Right atrium auricular region (tissue), 2 donors: ENCODE results near the gene RPLP1. TPM values are rescaled to one million over a fixed set of nuclear protein-coding genes. Genes with fewer than 3 reads are reported as not detected.

Experiments
- DNase-seq: peaks from one replicate; pipeline ENCODE4 v3.0.0-alpha.2; 2019; ENCODE audit warnings: low spot score
- H3K27ac ChIP-seq, 2 donors: fragments of 200-600 bp; sonication (generic); 1 replicate in 1 of 2; 2 replicates in 1 of 2; pipeline ENCODE4 v1.5.1; 2016 to 2019
- H3K27me3 ChIP-seq, 2 donors: fragments of 200-600 bp; sonication (generic); one replicate each; pipeline versions ENCODE4 v1.5.1 to v1.6.0; 2017 to 2019
- H3K36me3 ChIP-seq: fragments of 200-600 bp; sonication (generic); one replicate; pipeline ENCODE4 v1.5.1; 2016
- H3K4me1 ChIP-seq, 2 donors: fragments of 200-600 bp; sonication (generic); one replicate each; pipeline versions ENCODE4 v1.5.1 to v1.6.0; 2017 to 2019
- H3K4me3 ChIP-seq, 2 donors: fragments of 200-600 bp; sonication (generic); 1 replicate in 1 of 2; 2 replicates in 1 of 2; pipeline ENCODE4 v1.5.1; 2017 to 2019; ENCODE audit warnings: mild to moderate bottlenecking in 1 of 2, moderate library complexity in 1 of 2
- H3K9me3 ChIP-seq, 2 donors: fragments of 200-600 bp; sonication (generic); one replicate each; pipeline ENCODE4 v1.5.1; 2019
- total RNA-seq, 2 donors: library from RNA; depleted of rRNA; stranded (reverse); fragments of >200 nt; gene quantifications; one replicate each; pipeline ENCODE4 v1.1.0, GENCODE V29; 2016
- TF ChIP-seq, protein P1 (sequence below), 2 donors: fragments of 200-600 bp; sonication (generic); IDR thresholded peaks; one replicate each; pipeline ENCODE4 v1.5.1; 2019; ENCODE audit warnings: antibody characterized with exemption in 2 of 2

RPLP1 gene
- total RNA-seq, 2 donors from 2014 or later: 560 to 705 TPM

DNA sequence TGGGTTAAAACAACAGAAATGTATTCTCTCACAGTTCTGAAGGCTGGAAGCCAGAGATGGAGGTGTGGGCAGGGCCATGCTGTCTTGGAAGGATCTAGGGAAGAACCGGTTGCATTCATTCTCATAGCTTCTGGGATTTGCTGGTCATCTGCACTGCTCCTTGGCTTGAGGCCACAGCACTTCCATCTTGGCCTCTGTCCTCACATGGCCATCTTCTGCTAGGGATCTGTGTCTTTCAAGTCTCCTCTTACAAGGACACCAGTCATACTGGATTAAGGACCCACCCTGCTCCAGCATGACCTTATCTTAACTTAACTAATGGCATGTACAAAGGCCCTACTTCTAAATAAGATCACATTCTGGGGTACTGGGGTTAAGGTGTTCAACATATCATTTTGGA lies 47.7 kb downstream of the RPLP1 start:
- peak; percentile 18 for DNase-seq
- Histone ChIP-seq H3K4me1 (peaks cover 0 to 16% of the 10 kb centered on the region in 2 donors), H3K9me3 (no peaks in the 10 kb centered on the region), H3K27ac (peak overlapping the region; percentile 64 to 78), H3K36me3 (no peaks in the 10 kb centered on the region), H3K4me3 (no peak overlapping the region), H3K27me3 (no peaks in the 10 kb centered on the region)
- TF ChIP-seq, protein P1, sequence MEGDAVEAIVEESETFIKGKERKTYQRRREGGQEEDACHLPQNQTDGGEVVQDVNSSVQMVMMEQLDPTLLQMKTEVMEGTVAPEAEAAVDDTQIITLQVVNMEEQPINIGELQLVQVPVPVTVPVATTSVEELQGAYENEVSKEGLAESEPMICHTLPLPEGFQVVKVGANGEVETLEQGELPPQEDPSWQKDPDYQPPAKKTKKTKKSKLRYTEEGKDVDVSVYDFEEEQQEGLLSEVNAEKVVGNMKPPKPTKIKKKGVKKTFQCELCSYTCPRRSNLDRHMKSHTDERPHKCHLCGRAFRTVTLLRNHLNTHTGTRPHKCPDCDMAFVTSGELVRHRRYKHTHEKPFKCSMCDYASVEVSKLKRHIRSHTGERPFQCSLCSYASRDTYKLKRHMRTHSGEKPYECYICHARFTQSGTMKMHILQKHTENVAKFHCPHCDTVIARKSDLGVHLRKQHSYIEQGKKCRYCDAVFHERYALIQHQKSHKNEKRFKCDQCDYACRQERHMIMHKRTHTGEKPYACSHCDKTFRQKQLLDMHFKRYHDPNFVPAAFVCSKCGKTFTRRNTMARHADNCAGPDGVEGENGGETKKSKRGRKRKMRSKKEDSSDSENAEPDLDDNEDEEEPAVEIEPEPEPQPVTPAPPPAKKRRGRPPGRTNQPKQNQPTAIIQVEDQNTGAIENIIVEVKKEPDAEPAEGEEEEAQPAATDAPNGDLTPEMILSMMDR (IDR thresholded peaks at IDR 0.05): no peak

DNA sequence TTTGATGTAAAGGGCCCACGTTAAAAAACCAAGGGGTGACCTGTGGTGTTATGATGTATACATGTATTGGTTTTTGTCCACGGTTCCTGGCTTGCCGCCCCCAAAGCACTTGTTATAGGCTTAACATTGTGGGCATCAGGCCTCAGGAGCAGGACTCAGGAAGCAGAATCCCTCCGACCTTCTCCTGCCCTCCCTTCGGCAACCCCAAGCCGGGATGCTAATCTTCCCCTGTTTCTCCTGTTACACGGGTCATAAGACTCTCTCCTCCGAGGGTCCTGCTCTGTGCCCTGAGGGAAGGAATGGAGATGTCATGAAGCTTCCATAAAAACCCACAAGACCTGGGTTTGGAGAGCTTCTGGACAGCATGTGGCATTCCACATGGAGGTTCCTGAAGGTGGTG lies 48.8 kb downstream of the RPLP1 start:
- no peak overlapping the region for H3K4me3 ChIP-seq

DNA sequence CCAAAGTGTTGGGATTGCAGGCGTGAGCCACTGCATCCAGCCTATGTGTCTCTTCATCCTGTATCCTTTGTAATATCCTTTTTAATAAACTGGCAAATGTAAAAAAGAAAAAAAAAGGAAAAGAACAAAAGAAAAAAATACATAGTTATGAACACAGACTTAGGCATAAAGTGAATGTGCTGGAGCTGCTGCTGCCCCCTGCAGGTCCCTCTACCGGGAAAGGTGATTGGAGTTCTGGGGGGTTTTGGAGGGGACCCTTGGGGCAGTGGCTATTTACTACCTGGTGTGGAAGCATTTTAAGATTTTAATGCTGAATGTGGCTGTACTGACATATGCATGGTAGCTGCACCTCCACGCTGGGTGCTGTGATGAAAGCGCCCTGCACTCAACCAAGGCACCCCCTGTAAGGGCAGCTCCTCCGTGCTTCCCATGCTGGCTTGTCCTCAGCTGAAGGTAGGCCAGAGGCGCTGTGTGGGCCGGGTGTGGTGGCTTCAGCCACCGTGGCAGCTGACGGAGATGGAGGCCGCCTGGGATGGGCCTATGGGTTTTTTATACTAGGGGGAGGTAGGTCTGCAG lies 49.9 kb downstream of the RPLP1 start:
- Histone ChIP-seq H3K4me3 (no peak overlapping the region), H3K27ac (no peak overlapping the region), H3K4me1 (peaks cover 0 to 16% of the 10 kb centered on the region in 2 donors), H3K36me3 (no peaks in the 10 kb centered on the region), H3K9me3 (no peaks in the 10 kb centered on the region), H3K27me3 (no peaks in the 10 kb centered on the region)
- TF ChIP-seq, protein P1 (IDR thresholded peaks at IDR 0.05): peak in 1 of 2 donors; percentile 33
- DNase-seq: peak; percentile 23

More for the DNA sequence above, 48.8 kb downstream of the RPLP1 start:
- Histone ChIP-seq H3K4me1 (peaks cover 0 to 16% of the 10 kb centered on the region in 2 donors), H3K9me3 (no peaks in the 10 kb centered on the region), H3K27ac (no peak overlapping the region), H3K36me3 (no peaks in the 10 kb centered on the region), H3K27me3 (no peaks in the 10 kb centered on the region)
- DNase-seq: peak; percentile 42
- TF ChIP-seq, protein P1 (IDR thresholded peaks at IDR 0.05): no peak

DNA sequence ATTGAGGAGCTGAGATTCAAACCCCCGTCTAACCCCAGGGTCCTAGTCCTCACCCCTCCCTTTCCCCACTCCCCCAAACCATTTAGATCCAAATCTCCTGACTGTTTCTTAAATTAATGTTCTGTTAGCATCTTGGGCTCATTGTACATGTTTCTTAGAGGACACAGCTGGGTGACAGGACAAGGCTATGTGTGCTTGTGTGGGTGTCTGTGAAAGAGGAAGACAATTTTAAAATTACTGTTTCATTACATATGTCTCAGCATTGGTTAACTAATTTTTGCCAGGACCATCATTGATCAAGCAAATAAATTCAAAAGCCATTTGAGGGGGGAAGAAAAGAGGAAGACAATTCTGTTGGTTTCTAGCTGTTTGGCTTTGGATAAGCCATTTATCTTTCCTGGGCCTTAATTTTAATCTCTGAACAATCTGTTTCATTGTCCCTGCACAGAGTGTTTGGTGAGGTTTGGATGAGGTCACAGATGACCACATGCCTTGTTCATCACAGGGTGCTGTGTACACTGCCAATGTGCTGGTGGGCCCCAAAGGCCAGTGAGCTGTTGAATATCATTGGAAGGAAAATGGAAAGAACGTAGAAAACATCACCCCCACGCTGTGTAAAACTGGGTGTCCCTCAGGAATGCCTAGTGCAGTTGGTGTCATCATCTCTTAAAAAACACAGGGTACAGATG lies 51.9 kb downstream of the RPLP1 start:
- H3K4me1 ChIP-seq: peaks cover 0 to 12% of the 10 kb centered on the region in 2 donors
- no peaks in the 10 kb centered on the region for H3K27me3 ChIP-seq
- no peak overlapping the region for H3K27ac ChIP-seq
- H3K9me3 ChIP-seq: no peaks in the 10 kb centered on the region
- H3K36me3 ChIP-seq: no peaks in the 10 kb centered on the region
- H3K4me3 ChIP-seq: no peak overlapping the region
- DNase-seq: peak; percentile 43
- TF ChIP-seq, protein P1 (IDR thresholded peaks at IDR 0.05): no peak

Other genes with a start within 250 kb of the RPLP1 start
- 1 to 10 TPM in 1 of 2 donors, under 1 TPM in 1; 0.74 to 5.0 TPM for gene PAQR5, start 153.9 kb upstream of the RPLP1 start, total RNA-seq
- 1 to 10 TPM; 1.3 to 3.6 TPM for gene KIF23, start 38.5 kb upstream of the RPLP1 start, total RNA-seq